NCI-H1105 (cell line): ENCODE results near the gene BACE2.
"Not testable (repeated sequence)": the region's sequence is repeated elsewhere in the genome, so short reads cannot be mapped to it uniquely, and the experiment has no call there.

Experiments used
- DNase-seq: peaks from one replicate; lab custom pipeline; 2025; lab: John Stamatoyannopoulos, UW

The BACE2 gene

DNA sequence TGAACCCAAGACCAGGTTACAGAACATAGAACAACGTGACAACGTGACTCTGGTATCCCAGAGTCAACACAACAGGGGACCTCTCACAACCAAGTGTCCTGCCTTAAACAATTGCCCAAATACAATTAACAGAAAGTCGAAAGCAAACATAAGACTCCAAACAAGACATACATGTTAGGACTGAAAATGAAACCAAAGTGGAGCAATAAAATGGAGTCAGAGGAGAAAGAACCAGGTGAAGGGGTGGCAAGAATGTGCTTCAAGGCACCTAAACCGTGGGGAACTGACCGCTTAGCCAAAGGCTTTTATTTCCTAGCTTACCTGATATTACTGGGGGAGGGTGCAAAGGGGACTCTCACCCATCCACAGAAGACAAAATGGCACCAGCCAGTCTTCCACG lies 17.8 kb downstream of the BACE2 start:
- DNase-seq: no peak

GRCh38 chr21:41186755-41187536 lies 19.0 kb downstream of the BACE2 start:
- DNase-seq: no peak

DNA sequence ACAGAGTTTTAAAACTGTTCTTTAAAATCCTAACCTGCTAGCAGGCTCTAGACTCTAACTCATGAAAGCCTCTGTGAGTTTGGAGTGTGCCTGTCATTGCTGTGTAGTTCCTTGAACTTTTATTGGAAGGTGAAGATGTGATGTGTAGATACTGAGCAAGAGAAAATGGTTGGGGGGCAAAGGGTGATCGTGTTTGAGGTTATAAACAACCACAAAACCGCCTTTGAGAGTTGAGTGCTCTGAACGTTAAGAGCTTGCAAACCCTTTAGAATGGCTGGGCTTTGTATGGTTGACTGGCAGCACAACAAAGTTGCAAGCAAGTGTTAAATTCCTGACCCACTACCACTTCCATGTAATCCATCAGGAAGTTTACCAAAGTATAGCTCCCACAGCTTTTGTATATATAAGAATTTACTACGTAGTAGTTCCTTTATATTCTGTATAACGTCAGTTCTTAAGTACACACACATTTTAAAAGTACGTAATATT lies 19.6 kb downstream of the BACE2 start:
- DNase-seq: no peak

DNA sequence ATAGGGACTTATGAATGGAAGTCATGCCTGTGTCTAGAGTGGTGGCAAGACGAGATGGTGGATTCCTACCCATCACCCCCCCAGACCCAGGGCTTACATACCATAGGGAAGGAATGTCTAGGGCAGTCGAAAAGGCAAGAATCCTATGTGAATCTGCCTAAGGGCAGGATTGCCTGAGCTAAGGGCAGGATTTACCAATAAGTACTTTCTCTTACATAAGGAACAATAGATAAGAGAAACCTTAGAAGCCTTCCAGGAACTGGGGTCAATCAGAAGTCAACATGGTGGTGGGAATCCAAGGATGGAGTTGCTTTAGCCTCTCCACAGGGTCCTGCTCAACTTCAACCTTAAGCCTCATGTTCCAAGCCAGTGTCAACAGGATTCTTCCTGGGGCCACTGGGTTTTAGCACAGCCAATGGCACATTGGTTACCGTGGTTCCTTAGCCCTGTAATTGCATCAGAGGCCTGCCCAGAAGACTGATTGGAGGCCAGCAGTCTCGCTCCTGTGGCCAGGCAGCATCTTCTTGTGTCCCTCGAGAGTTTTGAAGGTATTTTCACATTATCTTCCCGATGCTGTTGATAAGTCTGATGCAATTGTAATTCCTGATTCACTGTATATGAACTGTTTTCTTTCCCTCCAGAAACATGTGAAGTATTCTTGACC lies 20.7 kb downstream of the BACE2 start:
- DNase-seq: no peak

DNA sequence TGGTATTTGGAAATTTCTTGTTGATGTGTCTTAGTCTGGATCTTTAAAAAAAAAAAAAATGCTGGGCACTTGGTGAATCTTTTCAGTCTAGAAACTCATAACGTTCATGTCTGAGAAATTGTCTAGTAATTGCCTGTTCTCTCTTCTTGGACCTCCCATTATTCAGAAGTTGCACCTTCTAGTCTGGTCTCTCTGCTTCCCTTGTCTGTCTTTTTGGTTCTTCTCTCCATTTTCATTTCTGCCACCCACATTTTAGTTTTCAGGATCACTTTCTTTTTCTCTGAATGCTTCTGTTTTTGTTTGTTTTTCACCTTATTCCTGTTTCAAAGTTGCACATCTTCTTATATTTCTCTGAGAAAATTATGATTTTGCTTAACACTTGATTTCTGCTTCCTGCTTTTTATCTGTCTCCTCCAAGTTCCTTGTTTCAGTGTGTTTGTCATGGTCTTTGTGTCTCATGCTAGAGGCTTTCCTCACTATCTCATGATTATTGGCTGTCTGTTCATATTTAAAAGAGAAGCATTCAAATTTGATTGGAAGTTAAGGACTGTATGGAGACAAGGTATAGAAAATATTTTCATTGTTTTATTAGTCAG lies 21.3 kb downstream of the BACE2 start:
- no peak for DNase-seq

GRCh38 chr21:41192552-41192951 lies 24.6 kb downstream of the BACE2 start:
- not testable (repeated sequence) for DNase-seq

- DNase-seq: no peak
Observed at GRCh38 chr21:41195311-41195710, 27.4 kb downstream of the BACE2 start.

DNA sequence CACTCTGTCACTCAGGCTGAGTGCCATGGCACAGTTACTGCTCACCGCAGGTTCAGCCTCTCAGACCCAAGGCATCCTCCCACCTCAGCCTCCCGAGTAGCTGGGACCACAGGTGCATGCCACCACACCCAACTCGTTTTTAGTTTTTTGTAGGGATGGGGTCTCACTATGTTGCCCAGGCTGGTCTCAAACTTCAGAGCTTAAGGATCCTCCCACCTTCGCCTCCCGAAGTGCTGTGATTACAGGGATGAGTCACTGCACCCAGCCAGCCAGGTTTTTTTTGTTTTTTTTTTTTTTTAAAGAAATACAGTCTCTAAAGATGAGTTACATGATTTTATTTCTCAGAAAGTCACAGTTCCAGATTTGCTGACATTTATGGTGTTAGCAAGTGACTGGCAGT lies 29.0 kb downstream of the BACE2 start:
- DNase-seq: no peak

DNA sequence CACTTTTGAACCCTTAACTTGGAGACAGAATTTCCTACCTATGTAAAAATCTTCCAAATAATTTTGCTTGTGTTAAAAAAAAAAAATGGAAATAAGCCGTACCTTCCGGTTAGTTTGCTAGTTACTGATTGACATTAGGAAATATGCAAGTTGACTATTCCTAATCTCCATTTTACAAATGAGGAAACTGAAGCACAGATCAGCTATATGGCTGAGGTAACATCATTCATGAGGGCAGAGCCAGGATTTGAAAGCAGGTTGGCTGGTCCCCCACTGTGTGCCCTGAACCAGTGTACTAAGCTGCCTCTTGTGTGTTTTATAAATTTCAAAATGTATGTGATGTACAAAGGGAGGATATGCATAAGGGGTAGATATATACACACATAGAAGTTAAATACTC lies 29.6 kb downstream of the BACE2 start:
- DNase-seq: no peak

GRCh38 chr21:41198647-41199046 lies 30.7 kb downstream of the BACE2 start:
- not testable (repeated sequence) for DNase-seq

DNA sequence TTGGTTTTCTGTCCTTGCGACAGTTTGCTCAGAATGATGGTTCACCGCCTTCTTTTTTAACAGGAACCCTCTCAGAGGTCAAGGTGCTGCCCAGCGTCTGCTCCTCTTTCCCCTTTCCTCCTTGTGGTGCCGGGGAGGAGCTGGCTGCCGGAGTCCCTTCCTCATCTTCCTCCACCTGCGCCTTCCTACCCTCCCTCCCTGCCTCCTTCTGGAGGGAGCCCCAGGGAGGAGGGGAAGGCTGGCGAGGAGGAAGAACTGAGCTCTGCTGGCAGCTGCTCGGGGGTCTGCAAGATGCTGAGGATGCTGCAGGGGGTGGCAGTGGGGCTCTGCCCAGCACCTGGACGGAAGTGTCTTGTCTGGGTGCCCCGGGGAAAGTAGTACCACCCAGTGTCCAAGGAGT lies 31.2 kb downstream of the BACE2 start:
- DNase-seq: no peak

- no peak for DNase-seq
Observed at GRCh38 chr21:41199588-41199987, 31.6 kb downstream of the BACE2 start.

- no peak for DNase-seq
Observed at GRCh38 chr21:41201385-41201784, 33.4 kb downstream of the BACE2 start.

DNA sequence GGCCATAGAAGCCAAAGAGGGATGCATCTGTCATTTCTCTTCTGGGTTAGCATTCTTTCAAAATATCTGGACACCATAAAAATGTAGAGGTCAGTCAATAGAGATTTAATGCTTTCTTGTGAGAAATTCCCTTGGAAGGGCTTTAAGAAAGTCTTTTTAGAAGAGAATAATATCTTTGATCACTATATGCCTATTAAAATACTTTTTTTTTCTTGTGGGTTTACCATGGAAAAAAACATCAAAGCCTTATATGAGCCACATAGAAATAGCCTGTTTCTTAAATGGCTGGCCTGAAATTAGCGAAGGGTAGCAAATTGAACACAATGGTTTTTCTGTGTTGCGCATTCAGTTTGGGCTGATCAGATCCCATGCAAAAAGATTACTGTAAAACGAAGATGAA lies 36.8 kb downstream of the BACE2 start:
- no peak for DNase-seq

GRCh38 chr21:41207401-41208375 lies 39.7 kb downstream of the BACE2 start:
- peak; percentile 5 for DNase-seq

- DNase-seq: no peak
Observed at GRCh38 chr21:41208376-41208763, 40.4 kb downstream of the BACE2 start.

- no peak for DNase-seq
Observed at GRCh38 chr21:41209016-41209619, 41.2 kb downstream of the BACE2 start.

- no peak for DNase-seq
Observed at GRCh38 chr21:41210426-41211059, 42.6 kb downstream of the BACE2 start.

DNA sequence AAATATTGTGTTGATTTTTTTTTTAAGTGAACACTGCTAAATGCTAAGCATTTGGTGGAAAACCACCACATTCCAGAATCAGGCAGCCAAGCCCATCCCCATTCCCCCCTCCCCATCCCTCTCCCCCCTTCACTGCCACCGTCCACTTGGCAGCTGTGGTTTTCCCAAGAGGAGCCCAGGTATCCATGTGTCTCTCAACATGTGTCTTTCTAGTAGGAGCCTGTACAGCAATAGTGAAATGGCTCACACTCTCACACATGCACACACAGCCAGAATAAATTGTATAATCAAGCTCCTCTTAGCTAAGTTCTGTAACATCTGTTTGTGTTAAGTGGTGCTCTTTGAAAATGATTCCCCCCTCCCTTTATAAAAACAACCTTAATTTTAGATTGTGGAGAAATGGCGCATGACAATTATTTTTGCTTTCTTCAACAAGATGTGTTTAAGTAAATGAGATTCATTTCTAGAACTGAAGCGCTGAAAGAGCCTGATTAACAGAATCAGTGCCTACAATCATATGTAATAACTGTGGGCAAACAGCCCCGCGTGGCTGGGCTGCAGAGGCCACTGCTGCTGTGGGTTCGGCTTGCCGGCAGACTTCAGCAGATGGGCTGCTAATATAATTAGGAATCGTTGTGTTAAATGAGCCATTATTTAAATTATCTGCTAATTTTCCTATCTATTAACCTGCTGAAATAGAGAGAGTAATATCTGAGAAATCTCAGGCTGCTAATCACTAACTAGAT lies 43.3 kb downstream of the BACE2 start:
- no peak for DNase-seq

DNA sequence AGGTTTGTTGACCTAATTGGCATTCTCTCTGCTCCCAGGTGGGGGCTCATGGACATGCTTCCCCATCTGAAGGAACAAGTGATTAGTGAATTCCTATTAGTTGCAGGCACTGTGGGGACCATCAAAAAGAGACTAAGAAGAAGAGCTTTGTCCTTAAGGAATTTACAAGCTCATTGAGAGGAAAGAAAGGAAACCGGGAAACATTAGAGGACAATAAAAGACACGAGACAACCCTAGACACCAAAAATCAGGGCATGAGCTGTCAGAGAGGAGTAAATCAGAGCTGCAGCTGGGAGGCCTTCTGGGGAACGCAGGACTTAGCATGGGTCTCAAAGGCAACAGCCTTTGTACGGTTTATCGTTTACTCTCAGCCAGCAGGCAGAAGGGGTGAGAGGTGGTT lies 45.1 kb downstream of the BACE2 start:
- no peak for DNase-seq
